ENCODE data around the gene PRCC. TPM values are rescaled to one million over a fixed set of nuclear protein-coding genes. Genes with fewer than 3 reads are reported as not detected.

The PRCC gene
- total RNA-seq, 4 donors from 2014 or later, result 22.7 to 71.9 (median 29.1) TPM

- Histone ChIP-seq H3K4me3 (no peak overlapping the region), H3K36me3 (no peaks in the 10 kb centered on the region), H3K4me1 (peaks cover 8 to 24% of the 10 kb centered on the region in 2 donors), H3K9me3 (no peaks in the 10 kb centered on the region), H3K27me3 (no peaks in the 10 kb centered on the region), H3K27ac (peak overlapping the region in 1 of 2 donors; percentile 26)
- intact Hi-C loops (cut with DNase I; ENCODE audit: low total_unique reads), result no loop called here
- TF ChIP-seq, protein P1, sequence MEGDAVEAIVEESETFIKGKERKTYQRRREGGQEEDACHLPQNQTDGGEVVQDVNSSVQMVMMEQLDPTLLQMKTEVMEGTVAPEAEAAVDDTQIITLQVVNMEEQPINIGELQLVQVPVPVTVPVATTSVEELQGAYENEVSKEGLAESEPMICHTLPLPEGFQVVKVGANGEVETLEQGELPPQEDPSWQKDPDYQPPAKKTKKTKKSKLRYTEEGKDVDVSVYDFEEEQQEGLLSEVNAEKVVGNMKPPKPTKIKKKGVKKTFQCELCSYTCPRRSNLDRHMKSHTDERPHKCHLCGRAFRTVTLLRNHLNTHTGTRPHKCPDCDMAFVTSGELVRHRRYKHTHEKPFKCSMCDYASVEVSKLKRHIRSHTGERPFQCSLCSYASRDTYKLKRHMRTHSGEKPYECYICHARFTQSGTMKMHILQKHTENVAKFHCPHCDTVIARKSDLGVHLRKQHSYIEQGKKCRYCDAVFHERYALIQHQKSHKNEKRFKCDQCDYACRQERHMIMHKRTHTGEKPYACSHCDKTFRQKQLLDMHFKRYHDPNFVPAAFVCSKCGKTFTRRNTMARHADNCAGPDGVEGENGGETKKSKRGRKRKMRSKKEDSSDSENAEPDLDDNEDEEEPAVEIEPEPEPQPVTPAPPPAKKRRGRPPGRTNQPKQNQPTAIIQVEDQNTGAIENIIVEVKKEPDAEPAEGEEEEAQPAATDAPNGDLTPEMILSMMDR (IDR thresholded peaks at IDR 0.05), result no peak
- no peak for TF ChIP-seq POLR2A (IDR thresholded peaks at IDR 0.05)
- peak in 1 of 2 donors; percentile 47 for DNase-seq
Observed at GRCh38 chr1:156809711-156810366, 42.5 kb downstream of the PRCC start.

DNA sequence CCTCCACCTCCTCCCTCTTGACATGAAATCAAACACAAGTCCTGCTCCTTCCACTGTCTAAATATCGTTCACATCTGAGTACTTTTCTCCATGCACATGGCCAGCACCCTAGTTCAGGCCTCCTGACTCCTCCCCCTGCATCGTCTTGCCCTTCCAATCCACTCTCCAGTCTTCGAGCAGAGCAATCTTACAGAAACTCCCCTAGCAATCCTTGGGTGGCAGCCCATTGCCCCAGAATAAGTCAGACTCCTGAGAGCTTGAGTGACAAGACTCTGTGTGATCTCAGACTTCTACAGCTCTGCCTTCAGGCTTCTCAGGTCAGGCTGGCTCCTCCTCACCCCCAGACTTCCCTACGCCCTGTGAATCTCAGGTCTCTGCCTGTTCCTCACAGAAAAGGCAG is 43.8 kb downstream of the PRCC start:
- H3K4me3 ChIP-seq, result no peak overlapping the region
- peaks cover 4 to 15% of the 10 kb centered on the region in 2 donors for H3K4me1 ChIP-seq
- H3K9me3 ChIP-seq, result no peaks in the 10 kb centered on the region
- TF ChIP-seq, protein P1 (IDR thresholded peaks at IDR 0.05), result no peak
- no peak for TF ChIP-seq POLR2A (IDR thresholded peaks at IDR 0.05)
- no peak overlapping the region for H3K27ac ChIP-seq
- peak in 1 of 2 donors; percentile 49 for DNase-seq
- H3K27me3 ChIP-seq, result no peaks in the 10 kb centered on the region
- H3K36me3 ChIP-seq, result no peaks in the 10 kb centered on the region
- intact Hi-C loops (cut with DNase I; ENCODE audit: low total_unique reads), result no loop called here

GRCh38 chr1:156812293-156812990 is 45.1 kb downstream of the PRCC start:
- Histone ChIP-seq H3K27ac (no peak overlapping the region), H3K4me1 (peaks cover 4 to 7% of the 10 kb centered on the region in 2 donors), H3K36me3 (no peaks in the 10 kb centered on the region), H3K9me3 (no peaks in the 10 kb centered on the region), H3K27me3 (no peaks in the 10 kb centered on the region), H3K4me3 (no peak overlapping the region)
- intact Hi-C loops (cut with DNase I; ENCODE audit: low total_unique reads), result no loop called here
- TF ChIP-seq, protein P1 (IDR thresholded peaks at IDR 0.05), result no peak
- no peak for TF ChIP-seq POLR2A (IDR thresholded peaks at IDR 0.05)
- DNase-seq, result no peak

DNA sequence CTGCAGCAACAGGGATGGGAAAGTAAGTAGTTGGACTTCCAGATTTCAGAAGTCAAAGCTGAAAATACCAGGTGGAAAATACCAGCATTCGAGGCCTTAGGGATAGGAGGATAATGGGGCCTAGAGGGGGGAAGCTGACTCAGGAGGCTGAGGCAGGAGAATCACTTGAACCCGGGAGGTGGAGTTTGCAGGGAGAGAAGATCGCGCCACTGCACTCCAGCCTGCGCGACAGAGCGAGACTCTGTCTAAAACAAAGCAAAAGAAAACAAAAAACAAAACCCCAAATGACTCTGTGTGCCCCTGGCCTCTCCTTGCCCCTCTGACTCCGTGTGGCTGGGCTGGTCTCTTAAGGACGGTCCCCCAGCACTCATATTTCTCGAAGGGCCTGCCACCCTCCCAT is 46.0 kb downstream of the PRCC start:
- H3K9me3 ChIP-seq, result no peaks in the 10 kb centered on the region
- intact Hi-C loops (cut with DNase I; ENCODE audit: low total_unique reads), result no loop called here
- DNase-seq, result no peak
- no peaks in the 10 kb centered on the region for H3K36me3 ChIP-seq
- H3K4me1 ChIP-seq, result peaks cover 4 to 7% of the 10 kb centered on the region in 2 donors
- peak overlapping the region; percentile 29 to 72 for H3K27ac ChIP-seq
- TF ChIP-seq, protein P1 (IDR thresholded peaks at IDR 0.05), result no peak
- no peak for TF ChIP-seq POLR2A (IDR thresholded peaks at IDR 0.05)
- no peaks in the 10 kb centered on the region for H3K27me3 ChIP-seq
- H3K4me3 ChIP-seq, result peak overlapping the region; percentile 30 to 35

Measured in uterus (tissue), 4 donors.